ENCODE data around the gene PLK1. TPM values are rescaled to one million over a fixed set of nuclear protein-coding genes. Genes with fewer than 3 reads are reported as not detected.

PLK1 gene
- total RNA-seq, 1 experiment from 2014 or later = 59.3 TPM

DNA sequence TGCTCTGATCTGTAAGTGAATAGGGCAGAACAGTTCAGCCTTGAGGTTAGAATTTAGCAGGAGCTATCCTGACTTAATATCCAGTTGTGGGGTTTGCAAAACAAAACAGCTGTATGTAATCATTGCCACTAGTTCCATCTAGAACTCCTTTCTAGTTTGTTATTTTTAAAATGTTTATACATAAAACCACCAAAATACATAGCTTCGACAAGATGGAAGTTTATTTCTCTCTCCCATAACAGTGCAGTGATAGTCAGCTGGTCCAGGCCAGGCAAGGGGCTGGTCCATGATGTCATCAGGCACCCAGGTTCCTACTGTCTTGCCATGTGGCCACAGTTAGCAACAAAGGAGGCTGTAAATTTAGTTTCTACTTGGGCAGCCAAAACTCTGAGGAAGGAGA is 10.5 kb upstream of the PLK1 start:
- H3K27me3 ChIP-seq = no peaks in the 10 kb centered on the region
- DNase-seq = no peak
- H3K27ac ChIP-seq = no peak overlapping the region
- no peaks in the 10 kb centered on the region for H3K9me3 ChIP-seq (replicated peaks)
- no peak overlapping the region for H3K4me3 ChIP-seq
- H3K4me1 ChIP-seq = no peaks in the 10 kb centered on the region
- H3K36me3 ChIP-seq = peaks cover 34% of the 10 kb centered on the region

GRCh38 chr16:23668873-23669272 is 9.8 kb upstream of the PLK1 start:
- Histone ChIP-seq H3K4me1 (no peaks in the 10 kb centered on the region), H3K27ac (no peak overlapping the region)

GRCh38 chr16:23670137-23670776 is 8.4 kb upstream of the PLK1 start:
- Histone ChIP-seq H3K36me3 (peaks cover 21% of the 10 kb centered on the region), H3K9me3 (replicated peaks) (no peaks in the 10 kb centered on the region), H3K27me3 (no peaks in the 10 kb centered on the region), H3K4me1 (no peaks in the 10 kb centered on the region), H3K27ac (no peak overlapping the region), H3K4me3 (no peak overlapping the region)
- DNase-seq = no peak

More at GRCh38 chr16:23668873-23669272, 9.8 kb upstream of the PLK1 start:
- H3K36me3 ChIP-seq = peaks cover 33% of the 10 kb centered on the region
- no peaks in the 10 kb centered on the region for H3K27me3 ChIP-seq
- H3K9me3 ChIP-seq (replicated peaks) = no peaks in the 10 kb centered on the region
- no peak overlapping the region for H3K4me3 ChIP-seq
- no peak for DNase-seq

DNA sequence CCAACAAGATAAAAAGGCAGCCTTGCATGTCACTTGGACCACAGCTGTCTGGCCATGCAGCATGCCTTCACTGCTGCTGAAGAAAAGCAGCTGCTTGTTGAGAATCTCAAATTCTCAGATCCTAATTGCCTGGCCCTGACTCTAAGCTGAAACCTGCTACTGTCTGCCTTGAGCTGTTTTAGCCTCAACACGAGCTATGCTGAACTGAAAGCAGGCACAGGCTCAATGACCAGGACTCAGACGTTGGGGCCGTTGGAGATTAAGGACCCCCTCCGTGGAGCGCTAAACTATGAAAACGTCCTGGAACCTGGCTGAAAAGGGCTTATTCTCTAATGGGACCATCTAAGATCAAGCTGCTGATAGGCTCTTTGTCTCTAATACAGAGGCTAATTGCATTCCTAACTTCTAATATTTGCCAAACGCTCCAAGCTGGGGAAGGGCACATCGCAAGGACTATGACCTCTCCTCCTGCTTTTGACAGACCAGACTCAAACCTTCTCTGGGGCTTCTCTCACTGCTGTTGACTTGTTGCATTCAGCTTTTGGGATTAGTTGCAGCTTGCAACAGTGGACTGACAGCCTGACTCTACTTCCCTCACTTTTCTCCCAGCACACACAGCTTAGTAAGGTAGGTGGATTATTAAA is 4.6 kb upstream of the PLK1 start:
- no peak for DNase-seq
- Histone ChIP-seq H3K27me3 (no peaks in the 10 kb centered on the region), H3K9me3 (replicated peaks) (no peaks in the 10 kb centered on the region), H3K4me3 (no peak overlapping the region), H3K27ac (no peak overlapping the region), H3K4me1 (no peaks in the 10 kb centered on the region), H3K36me3 (no peaks in the 10 kb centered on the region; the same call in 1 of the 2 replicates)

- H3K27me3 ChIP-seq = no peaks in the 10 kb centered on the region
- H3K36me3 ChIP-seq = peaks cover 21% of the 10 kb centered on the region
- no peaks in the 10 kb centered on the region for H3K9me3 ChIP-seq (replicated peaks)
- no peak overlapping the region for H3K27ac ChIP-seq
- no peak overlapping the region for H3K4me3 ChIP-seq
- DNase-seq = no peak
- no peaks in the 10 kb centered on the region for H3K4me1 ChIP-seq
Measured at GRCh38 chr16:23676924-23677480, 1.7 kb upstream of the PLK1 start.

DNA sequence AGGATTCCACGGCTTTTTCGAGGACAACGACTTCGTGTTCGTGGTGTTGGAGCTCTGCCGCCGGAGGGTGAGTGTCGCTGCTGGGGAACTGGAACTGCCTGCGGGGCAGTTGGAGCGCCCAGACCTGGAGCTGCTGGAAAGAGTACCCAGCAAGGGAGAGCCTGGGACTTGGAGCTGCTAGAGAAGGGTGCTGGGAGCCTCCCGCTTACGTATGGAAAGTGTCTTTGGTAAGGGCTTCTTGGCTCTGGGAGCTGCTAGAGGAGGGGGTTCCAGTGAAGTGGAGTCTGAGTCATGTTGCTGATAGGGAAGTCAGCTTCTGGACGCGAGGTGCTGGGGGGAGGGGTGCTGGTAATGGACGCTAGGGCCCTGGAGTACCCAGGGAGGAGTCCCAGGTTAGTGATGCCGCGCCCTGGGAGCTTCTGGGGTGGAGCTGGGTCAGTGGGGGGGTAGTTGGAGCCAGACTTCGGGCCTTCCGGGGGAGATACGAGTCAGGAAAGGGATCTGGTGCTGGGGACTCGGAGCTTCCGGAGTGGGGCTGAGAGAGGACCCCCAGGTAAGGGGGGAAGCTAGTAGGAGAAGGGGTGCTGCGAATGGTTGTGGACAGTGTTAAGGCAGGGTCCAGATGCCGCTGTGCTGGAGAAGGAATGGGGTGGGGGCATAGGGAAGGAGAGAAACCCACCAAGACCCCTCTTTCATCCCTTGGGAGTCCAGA is 741 bp downstream of the PLK1 start:
- H3K9me3 ChIP-seq (replicated peaks) = no peaks in the 10 kb centered on the region
- peak overlapping the region; percentile 73 for H3K27ac ChIP-seq
- H3K36me3 ChIP-seq = peaks cover 36% of the 10 kb centered on the region
- no peaks in the 10 kb centered on the region for H3K27me3 ChIP-seq
- peak overlapping the region; percentile 93 for H3K4me3 ChIP-seq
- DNase-seq = peak; percentile 38 to 45
- H3K4me1 ChIP-seq = no peaks in the 10 kb centered on the region

- Histone ChIP-seq H3K27ac (no peak overlapping the region; the same call in 1 of the 2 replicates), H3K4me3 (peak overlapping the region; percentile 93), H3K27me3 (no peaks in the 10 kb centered on the region), H3K36me3 (peaks cover 38% of the 10 kb centered on the region), H3K4me1 (no peaks in the 10 kb centered on the region), H3K9me3 (replicated peaks) (no peaks in the 10 kb centered on the region)
- DNase-seq = no peak
Measured at GRCh38 chr16:23679986-23680336, 1.3 kb downstream of the PLK1 start.

DNA sequence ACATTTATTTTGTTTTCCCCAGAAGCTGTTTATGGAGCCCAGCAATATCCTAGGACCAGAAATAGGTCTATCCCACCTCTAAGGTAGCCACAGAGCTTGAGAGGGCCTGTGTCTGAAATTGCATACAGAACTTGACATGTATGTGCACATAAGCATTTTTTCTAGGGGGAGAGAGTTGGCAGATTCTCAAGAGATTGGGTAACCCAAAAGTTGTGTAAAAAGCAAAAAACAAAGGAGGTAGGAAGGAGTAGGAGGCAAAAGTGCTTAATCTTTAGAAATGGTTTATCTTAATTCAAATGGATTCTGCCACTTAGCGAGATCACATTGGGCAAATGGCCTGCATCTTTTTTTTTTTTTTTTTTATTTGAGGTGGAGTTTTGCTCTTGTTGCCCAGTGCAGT is 3.5 kb downstream of the PLK1 start:
- H3K27ac ChIP-seq = no peak overlapping the region
- no peaks in the 10 kb centered on the region for H3K9me3 ChIP-seq (replicated peaks)
- H3K4me1 ChIP-seq = no peaks in the 10 kb centered on the region
- H3K27me3 ChIP-seq = no peaks in the 10 kb centered on the region
- DNase-seq = no peak
- H3K4me3 ChIP-seq = no peak overlapping the region
- H3K36me3 ChIP-seq = peaks cover 60% of the 10 kb centered on the region

DNA sequence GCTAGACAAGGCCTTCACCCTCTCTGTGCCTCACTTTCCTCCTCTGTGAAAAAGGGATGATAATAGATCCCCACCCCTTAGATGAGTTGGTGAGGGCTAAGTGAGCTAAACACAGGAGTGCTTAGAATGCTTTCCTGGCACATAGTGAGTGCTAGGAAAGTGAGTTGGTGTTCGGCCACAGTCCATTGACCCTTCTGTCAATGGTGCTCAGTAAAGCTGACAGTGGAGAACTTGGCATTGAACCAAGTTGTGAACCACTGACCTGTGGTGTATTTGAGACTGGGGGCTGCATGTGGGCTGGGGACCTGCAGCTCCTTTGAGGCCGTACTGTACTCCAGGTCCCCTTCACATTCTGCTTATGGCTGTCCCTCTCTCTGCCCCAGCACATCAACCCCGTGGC is 4.8 kb downstream of the PLK1 start:
- H3K36me3 ChIP-seq = peaks cover 73% of the 10 kb centered on the region
- no peak overlapping the region for H3K4me3 ChIP-seq
- no peak overlapping the region for H3K27ac ChIP-seq
- H3K27me3 ChIP-seq = no peaks in the 10 kb centered on the region
- no peak for DNase-seq
- H3K4me1 ChIP-seq = no peaks in the 10 kb centered on the region
- H3K9me3 ChIP-seq (replicated peaks) = no peaks in the 10 kb centered on the region

DNA sequence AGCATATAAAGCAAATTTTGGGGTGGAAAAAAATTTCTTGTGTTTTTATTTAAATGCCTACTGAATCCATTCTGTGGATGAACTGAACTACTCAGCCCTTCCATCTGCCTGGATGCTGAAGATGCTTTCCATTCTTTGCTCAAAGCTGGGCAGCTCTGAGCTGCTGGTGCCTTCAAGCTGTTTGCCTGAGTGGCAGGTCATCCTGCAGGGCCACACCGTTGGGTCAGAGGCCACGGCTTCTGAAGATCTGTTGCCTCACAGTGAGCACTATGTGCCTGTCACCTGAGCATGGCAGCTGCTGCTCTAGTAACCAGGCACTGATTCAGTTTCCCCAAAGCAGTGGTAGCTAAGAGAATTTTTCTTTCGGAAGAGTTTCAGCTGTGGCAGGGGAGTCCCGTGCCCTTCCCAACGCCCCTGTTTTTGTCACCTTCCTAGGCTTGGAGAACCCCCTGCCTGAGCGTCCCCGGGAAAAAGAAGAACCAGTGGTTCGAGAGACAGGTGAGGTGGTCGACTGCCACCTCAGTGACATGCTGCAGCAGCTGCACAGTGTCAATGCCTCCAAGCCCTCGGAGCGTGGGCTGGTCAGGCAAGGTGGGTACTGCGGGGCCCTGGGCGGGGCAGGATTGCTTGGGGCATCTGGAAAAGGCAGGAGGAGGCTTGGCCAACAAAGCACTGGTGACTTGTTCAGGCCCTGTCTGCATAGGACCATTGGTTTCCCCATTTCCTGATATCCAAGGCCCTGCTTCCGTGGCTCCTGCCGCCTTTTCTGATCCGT is 8.5 kb downstream of the PLK1 start:
- Histone ChIP-seq H3K27me3 (no peaks in the 10 kb centered on the region), H3K4me1 (no peaks in the 10 kb centered on the region), H3K36me3 (peaks cover 67% of the 10 kb centered on the region), H3K4me3 (no peak overlapping the region), H3K9me3 (replicated peaks) (no peaks in the 10 kb centered on the region), H3K27ac (no peak overlapping the region)
- no peak for DNase-seq

GRCh38 chr16:23689442-23690187 is 10.9 kb downstream of the PLK1 start:
- Histone ChIP-seq H3K4me1 (no peaks in the 10 kb centered on the region), H3K36me3 (peaks cover 52% of the 10 kb centered on the region), H3K27me3 (no peaks in the 10 kb centered on the region), H3K27ac (no peak overlapping the region), H3K4me3 (no peak overlapping the region), H3K9me3 (replicated peaks) (no peaks in the 10 kb centered on the region)
- no peak for DNase-seq

DNA sequence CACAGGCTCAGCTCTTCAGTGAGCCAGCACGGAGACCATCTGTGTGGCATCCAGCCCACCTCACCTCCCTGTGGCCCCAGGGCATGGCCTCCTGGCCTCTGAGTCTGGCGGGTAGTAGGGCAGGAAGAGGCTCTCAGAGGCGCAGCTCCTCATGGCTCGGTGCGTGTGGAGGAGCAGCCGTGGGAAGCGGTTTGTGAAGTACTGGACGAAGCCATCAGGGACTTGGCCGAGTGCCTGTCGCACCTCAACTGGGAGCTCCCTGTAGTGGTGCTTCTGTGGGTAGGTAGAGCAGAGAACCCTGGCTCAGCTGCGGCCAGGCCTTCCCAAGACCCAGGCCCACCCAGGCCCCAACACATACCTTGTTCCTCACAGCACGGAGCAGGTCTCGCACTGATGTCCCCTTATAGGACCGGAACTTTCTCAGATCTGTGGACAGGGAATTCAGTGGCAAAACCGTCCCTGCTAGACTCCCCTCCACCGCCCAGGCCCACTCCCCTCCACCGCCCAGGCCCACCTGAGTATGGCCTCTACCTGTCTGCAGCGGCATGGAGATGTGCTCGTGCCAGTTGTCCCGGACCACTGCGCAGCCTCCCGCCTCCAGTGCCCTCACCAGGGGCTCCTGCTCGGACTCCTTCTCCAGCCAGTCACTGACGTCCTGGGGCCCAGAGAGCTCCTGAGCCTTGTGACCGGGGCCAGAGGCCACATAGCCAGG is 12.2 kb downstream of the PLK1 start:
- H3K36me3 ChIP-seq = peaks cover 42% of the 10 kb centered on the region
- H3K9me3 ChIP-seq (replicated peaks) = no peaks in the 10 kb centered on the region
- no peaks in the 10 kb centered on the region for H3K27me3 ChIP-seq
- no peak for DNase-seq
- no peaks in the 10 kb centered on the region for H3K4me1 ChIP-seq
- no peak overlapping the region for H3K4me3 ChIP-seq
- no peak overlapping the region for H3K27ac ChIP-seq

GRCh38 chr16:23691483-23692189 is 12.9 kb downstream of the PLK1 start:
- H3K4me1 ChIP-seq = no peaks in the 10 kb centered on the region
- H3K36me3 ChIP-seq = peaks cover 35% of the 10 kb centered on the region
- no peaks in the 10 kb centered on the region for H3K9me3 ChIP-seq (replicated peaks)
- no peak overlapping the region for H3K27ac ChIP-seq
- H3K4me3 ChIP-seq = no peak overlapping the region
- no peak for DNase-seq
- H3K27me3 ChIP-seq = no peaks in the 10 kb centered on the region
